Tibial nerve (tissue), 4 donors: ENCODE data around the gene PLCB2.

Experiments
- CTCF ChIP-seq, 5 experiments: fragments of 200-600 bp in 3 of 5; fragments of 450-650 bp in 2 of 5; sonication (generic) in 3 of 5; IDR thresholded peaks; one replicate each; pipeline ENCODE4 v1.5.1; 2016 to 2019; ENCODE audit warnings: antibody characterized with exemption in 5 of 5, mild to moderate bottlenecking in 3 of 5, moderate library complexity in 2 of 5
- EP300 ChIP-seq, 2 donors: sonication (generic); formaldehyde crosslinking; IDR thresholded peaks; one replicate each; pipeline ENCODE4 v1.6.1; 2017; ENCODE audit warnings: antibody characterized with exemption in 2 of 2, mild to moderate bottlenecking in 1 of 2
- POLR2A ChIP-seq, 2 donors: fragments of 450-650 bp; IDR thresholded peaks; one replicate each; pipeline ENCODE4 v1.6.1; 2017; ENCODE audit warnings: antibody characterized with exemption in 2 of 2, mild to moderate bottlenecking in 2 of 2, moderate library complexity in 2 of 2

GRCh38 chr15:40353697-40354096 lies 46.0 kb upstream of the PLCB2 start:
- peak in 1 of 2 donors; percentile 12 for TF ChIP-seq EP300 (IDR thresholded peaks at IDR 0.05)
- TF ChIP-seq CTCF (IDR thresholded peaks at IDR 0.05) = no peak
- TF ChIP-seq POLR2A (IDR thresholded peaks at IDR 0.05) = no peak
